ENCODE measurements around the gene DCTN2. TPM values are rescaled to one million over a fixed set of nuclear protein-coding genes. Genes with fewer than 3 reads are reported as not detected.

Gene DCTN2
- total RNA-seq, 1 donor from 2014 or later, result 103 TPM

DNA sequence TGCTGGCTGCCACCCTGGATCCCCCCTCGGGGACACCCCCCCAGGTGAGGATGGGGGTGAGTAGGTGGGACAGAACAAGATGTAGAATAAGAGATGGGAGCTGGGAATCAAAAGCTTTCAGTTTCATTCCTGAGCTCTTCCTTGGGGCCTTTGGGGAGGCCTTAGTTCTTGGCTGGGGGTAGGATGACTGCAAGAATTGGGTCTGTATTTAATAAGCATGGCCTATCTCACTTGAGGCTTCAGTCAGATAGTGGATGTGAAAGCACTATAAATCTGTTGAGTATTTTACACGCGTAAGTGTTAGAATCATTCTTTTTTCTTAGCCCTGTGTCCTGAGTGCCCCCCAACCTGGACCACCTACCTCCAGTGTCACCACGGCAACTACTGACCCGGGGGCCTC lies 19.8 kb downstream of the DCTN2 start:
- Mint-ChIP-seq H3K27ac (peak overlapping the region; percentile 30), H3K36me3 (peaks cover 8% of the 10 kb centered on the region), H3K9me3 (no peaks in the 10 kb centered on the region), H3K4me1 (peaks cover 20% of the 10 kb centered on the region), H3K4me3 (no peak overlapping the region), H3K27me3 (ENCODE audit: low read depth) (no peaks in the 10 kb centered on the region)
- DNase-seq (ENCODE audit: low spot score in 2 of 2, unreplicated experiment in 2 of 2), result no peak
- TF ChIP-seq, protein P1, sequence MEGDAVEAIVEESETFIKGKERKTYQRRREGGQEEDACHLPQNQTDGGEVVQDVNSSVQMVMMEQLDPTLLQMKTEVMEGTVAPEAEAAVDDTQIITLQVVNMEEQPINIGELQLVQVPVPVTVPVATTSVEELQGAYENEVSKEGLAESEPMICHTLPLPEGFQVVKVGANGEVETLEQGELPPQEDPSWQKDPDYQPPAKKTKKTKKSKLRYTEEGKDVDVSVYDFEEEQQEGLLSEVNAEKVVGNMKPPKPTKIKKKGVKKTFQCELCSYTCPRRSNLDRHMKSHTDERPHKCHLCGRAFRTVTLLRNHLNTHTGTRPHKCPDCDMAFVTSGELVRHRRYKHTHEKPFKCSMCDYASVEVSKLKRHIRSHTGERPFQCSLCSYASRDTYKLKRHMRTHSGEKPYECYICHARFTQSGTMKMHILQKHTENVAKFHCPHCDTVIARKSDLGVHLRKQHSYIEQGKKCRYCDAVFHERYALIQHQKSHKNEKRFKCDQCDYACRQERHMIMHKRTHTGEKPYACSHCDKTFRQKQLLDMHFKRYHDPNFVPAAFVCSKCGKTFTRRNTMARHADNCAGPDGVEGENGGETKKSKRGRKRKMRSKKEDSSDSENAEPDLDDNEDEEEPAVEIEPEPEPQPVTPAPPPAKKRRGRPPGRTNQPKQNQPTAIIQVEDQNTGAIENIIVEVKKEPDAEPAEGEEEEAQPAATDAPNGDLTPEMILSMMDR (IDR thresholded peaks at IDR 0.05; ENCODE audit: unreplicated experiment), result no peak

- no peak overlapping the region for H3K4me3 Mint-ChIP-seq
- H3K4me1 Mint-ChIP-seq, result peaks cover 26% of the 10 kb centered on the region
- no peaks in the 10 kb centered on the region for H3K9me3 Mint-ChIP-seq
- no peak overlapping the region for H3K27ac Mint-ChIP-seq
- DNase-seq (ENCODE audit: low spot score in 2 of 2, unreplicated experiment in 2 of 2), result no peak
- H3K36me3 Mint-ChIP-seq, result peaks cover 8% of the 10 kb centered on the region
- TF ChIP-seq, protein P1 (IDR thresholded peaks at IDR 0.05; ENCODE audit: unreplicated experiment), result no peak
- H3K27me3 Mint-ChIP-seq (ENCODE audit: low read depth), result no peaks in the 10 kb centered on the region
Observed at GRCh38 chr12:57526477-57527126, 20.4 kb downstream of the DCTN2 start.

DNA sequence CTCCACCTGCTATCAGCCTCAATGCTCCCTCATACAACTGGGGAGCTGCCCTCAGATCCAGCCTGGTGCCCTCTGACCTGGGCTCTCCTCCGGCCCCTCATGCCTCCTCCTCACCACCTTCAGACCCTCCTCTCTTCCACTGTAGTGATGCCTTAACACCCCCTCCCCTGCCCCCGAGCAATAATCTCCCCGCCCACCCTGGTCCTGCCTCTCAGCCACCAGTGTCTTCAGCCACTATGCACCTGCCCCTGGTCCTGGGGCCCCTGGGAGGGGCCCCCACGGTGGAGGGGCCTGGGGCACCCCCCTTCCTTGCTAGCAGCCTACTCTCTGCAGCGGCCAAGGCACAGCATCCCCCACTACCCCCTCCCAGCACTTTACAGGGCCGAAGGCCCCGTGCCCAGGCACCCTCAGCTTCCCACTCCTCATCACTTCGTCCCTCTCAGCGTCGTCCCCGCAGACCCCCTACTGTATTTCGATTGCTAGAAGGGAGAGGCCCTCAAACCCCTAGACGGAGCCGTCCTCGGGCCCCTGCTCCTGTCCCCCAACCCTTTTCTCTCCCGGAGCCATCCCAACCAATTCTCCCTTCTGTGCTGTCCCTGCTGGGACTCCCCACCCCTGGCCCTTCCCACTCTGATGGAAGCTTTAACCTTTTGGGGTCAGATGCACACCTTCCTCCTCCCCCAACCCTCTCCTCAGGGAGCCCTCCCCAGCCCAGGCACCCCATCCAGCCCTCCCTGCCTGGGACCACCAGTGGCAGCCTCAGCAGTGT lies 21.2 kb downstream of the DCTN2 start:
- DNase-seq (ENCODE audit: low spot score in 2 of 2, unreplicated experiment in 2 of 2), result no peak
- H3K36me3 Mint-ChIP-seq, result peaks cover 8% of the 10 kb centered on the region
- TF ChIP-seq, protein P1 (IDR thresholded peaks at IDR 0.05; ENCODE audit: unreplicated experiment), result no peak
- H3K9me3 Mint-ChIP-seq, result no peaks in the 10 kb centered on the region
- no peaks in the 10 kb centered on the region for H3K27me3 Mint-ChIP-seq (ENCODE audit: low read depth)
- H3K4me3 Mint-ChIP-seq, result no peak overlapping the region
- H3K27ac Mint-ChIP-seq, result no peak overlapping the region
- H3K4me1 Mint-ChIP-seq, result peaks cover 33% of the 10 kb centered on the region

- Mint-ChIP-seq H3K27me3 (ENCODE audit: low read depth) (no peaks in the 10 kb centered on the region), H3K36me3 (peaks cover 6% of the 10 kb centered on the region), H3K4me1 (peaks cover 33% of the 10 kb centered on the region), H3K9me3 (no peaks in the 10 kb centered on the region), H3K4me3 (peak overlapping the region; percentile 96), H3K27ac (peak overlapping the region; percentile 99)
- TF ChIP-seq, protein P1 (IDR thresholded peaks at IDR 0.05; ENCODE audit: unreplicated experiment), result no peak
- no peak for DNase-seq (ENCODE audit: low spot score in 2 of 2, unreplicated experiment in 2 of 2)
Observed at GRCh38 chr12:57524814-57525614, 22.0 kb downstream of the DCTN2 start.

DNA sequence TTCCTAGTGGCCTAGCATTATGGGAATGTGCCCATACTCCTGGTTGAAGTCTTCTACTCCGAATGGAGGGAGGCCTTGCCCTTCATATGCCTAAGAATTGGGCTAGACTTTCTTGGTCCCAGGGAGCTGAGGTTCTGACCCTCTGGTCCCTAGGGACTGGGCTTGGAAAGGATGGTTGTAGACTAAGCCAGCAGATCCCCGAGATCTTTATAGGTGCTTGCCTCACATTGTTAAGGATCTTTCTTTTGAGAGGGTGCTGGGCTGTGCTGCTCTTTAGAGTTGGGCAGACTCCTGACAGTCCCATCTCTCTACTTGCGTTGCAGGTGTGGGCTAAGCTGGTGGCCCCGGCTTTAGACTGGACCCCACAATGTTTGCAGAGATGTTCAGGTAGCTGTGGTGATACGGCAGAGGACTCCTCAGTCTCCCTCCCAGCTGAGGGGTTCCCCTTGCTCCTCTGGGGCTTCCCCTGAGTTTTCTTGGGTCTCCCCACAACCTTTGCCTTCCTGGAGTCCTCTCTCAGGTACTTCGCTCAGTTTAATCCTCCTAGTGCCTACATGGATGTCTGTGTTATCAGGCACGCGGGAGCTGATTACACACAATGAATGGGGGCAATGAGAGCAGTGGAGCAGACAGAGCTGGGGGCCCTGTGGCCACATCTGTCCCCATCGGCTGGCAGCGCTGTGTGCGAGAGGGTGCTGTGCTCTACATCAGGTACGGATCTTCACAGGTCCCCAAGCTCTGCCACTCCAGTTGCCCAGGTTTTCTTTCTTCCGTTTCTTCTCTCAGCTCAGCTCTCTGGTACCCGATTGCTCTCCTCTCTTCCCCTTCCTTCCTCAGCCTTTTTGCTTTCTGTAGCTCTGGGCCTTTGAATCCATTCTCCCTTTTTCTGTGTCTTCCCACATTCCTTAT lies 23.0 kb downstream of the DCTN2 start:
- no peaks in the 10 kb centered on the region for H3K27me3 Mint-ChIP-seq (ENCODE audit: low read depth)
- peaks cover 5% of the 10 kb centered on the region for H3K36me3 Mint-ChIP-seq
- peak overlapping the region; percentile 96 for H3K4me3 Mint-ChIP-seq
- TF ChIP-seq, protein P1 (IDR thresholded peaks at IDR 0.05; ENCODE audit: unreplicated experiment), result no peak
- H3K4me1 Mint-ChIP-seq, result peaks cover 39% of the 10 kb centered on the region
- no peak for DNase-seq (ENCODE audit: low spot score in 2 of 2, unreplicated experiment in 2 of 2)
- no peaks in the 10 kb centered on the region for H3K9me3 Mint-ChIP-seq
- H3K27ac Mint-ChIP-seq, result peak overlapping the region; percentile 99

All from mesothelial cell of epicardium (in vitro differentiated cells).